Stimulated activated CD8-positive, alpha-beta memory T cell treated with anti-CD3 and anti-CD28 coated beads, Interleukin-7, amount 100 ng/mL, for 48 hours (primary cell): ENCODE measurements around the gene AQP5.
"Not testable (repeated sequence)": the region's sequence is repeated elsewhere in the genome, so short reads cannot be mapped to it uniquely, and the experiment has no call there.

Experiments
- DNase-seq, 2 donors: peaks; one replicate each; pipeline ENCODE4 v3.0.0-alpha.2; 2020; ENCODE audit warnings: low read depth in 1 of 2; ENCODE audit errors: extremely low read depth in 1 of 2

Gene AQP5

GRCh38 chr12:49979016-49979586, 17.4 kb downstream of the AQP5 start:
- DNase-seq: no peak

- no peak for DNase-seq
These were observed 18.1 kb downstream of the AQP5 start for GRCh38 chr12:49979791-49980190.

- DNase-seq: no peak
These were observed 19.1 kb downstream of the AQP5 start for GRCh38 chr12:49980501-49981349.

GRCh38 chr12:49982246-49983087, 20.8 kb downstream of the AQP5 start:
- DNase-seq: no peak

GRCh38 chr12:49983892-49984291, 22.2 kb downstream of the AQP5 start:
- DNase-seq: no peak

- no peak for DNase-seq
These were observed 23.0 kb downstream of the AQP5 start for GRCh38 chr12:49984476-49985359.

GRCh38 chr12:49985981-49986380, 24.3 kb downstream of the AQP5 start:
- DNase-seq: no peak

- not testable (repeated sequence) for DNase-seq
These were observed 24.8 kb downstream of the AQP5 start for GRCh38 chr12:49986476-49986875.

GRCh38 chr12:49987625-49988303, 26.1 kb downstream of the AQP5 start:
- DNase-seq: no peak

- not testable (repeated sequence) for DNase-seq
These were observed 27.7 kb downstream of the AQP5 start for GRCh38 chr12:49989400-49989799.

- DNase-seq: no peak
These were observed 28.6 kb downstream of the AQP5 start for GRCh38 chr12:49990273-49990672.

- DNase-seq: no peak
These were observed 36.8 kb downstream of the AQP5 start for GRCh38 chr12:49998453-49998852.

GRCh38 chr12:50003595-50003994, 41.9 kb downstream of the AQP5 start:
- DNase-seq: no peak

- DNase-seq: no peak
These were observed 43.0 kb downstream of the AQP5 start for GRCh38 chr12:50004696-50005095.

GRCh38 chr12:50005175-50005574, 43.5 kb downstream of the AQP5 start:
- no peak for DNase-seq

GRCh38 chr12:50006280-50006679, 44.6 kb downstream of the AQP5 start:
- no peak for DNase-seq

- DNase-seq: no peak
These were observed 45.2 kb downstream of the AQP5 start for GRCh38 chr12:50006754-50007442.

- no peak for DNase-seq
These were observed 51.9 kb downstream of the AQP5 start for GRCh38 chr12:50013361-50014147.

- DNase-seq: no peak
These were observed 52.7 kb downstream of the AQP5 start for GRCh38 chr12:50014342-50014741.
